Raji (cell line): ENCODE measurements around the gene PFN2.

Source experiments
- POLR2A ChIP-seq: IDR thresholded peaks from 2 replicates; pipeline ENCODE4 v1.6.1; 2011; ENCODE audit warnings: low read depth, low read length, control low read depth; ENCODE audit not compliant: insufficient read depth

The PFN2 gene

GRCh38 chr3:149971403-149972075, 844 bp upstream of the PFN2 start:
- TF ChIP-seq POLR2A, result no peak

GRCh38 chr3:149969940-149970715, 567 bp downstream of the PFN2 start:
- no peak for TF ChIP-seq POLR2A

- no peak for TF ChIP-seq POLR2A
Observed at GRCh38 chr3:149969110-149969939, 1.4 kb downstream of the PFN2 start.

DNA sequence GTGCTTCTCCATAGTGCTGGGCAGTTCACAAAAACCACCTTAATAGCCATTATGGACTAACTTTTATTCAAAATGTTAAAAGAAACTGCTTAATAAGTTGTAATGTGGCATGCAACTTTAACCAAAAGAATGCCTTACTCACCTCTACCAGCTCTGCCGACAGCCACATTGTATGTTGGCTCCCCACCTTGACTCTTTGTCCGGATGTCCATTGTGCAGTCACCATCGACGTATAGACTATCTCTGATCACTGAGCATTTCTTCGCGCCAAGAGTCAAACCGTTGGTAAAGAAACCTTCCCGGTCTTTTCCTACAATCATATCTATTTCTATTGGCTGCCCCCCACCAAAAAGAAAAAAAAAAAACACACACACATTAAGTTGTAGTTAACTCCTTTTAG, 2.5 kb downstream of the PFN2 start:
- no peak for TF ChIP-seq POLR2A

GRCh38 chr3:149967086-149967685, 3.5 kb downstream of the PFN2 start:
- no peak for TF ChIP-seq POLR2A

- TF ChIP-seq POLR2A, result no peak
Observed at GRCh38 chr3:149965278-149965677, 5.4 kb downstream of the PFN2 start.

DNA sequence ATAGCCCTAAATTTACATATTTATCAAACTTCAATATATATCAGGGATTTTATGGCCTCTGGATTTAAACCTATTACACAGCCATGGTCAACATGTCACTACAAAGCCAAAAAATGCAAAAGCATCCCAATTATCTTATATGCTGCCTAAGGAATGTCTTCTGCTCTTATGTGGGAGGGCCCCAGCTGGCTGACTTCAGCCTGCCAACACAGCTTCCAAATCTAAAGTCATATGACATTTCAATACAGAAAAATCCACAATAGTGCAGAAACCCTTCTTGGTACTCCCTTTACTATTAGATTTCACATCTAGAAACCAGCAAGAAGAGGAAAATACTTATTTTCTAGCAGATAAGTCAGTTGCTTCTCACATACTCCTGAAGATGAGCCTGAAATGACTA, 6.4 kb downstream of the PFN2 start:
- no peak for TF ChIP-seq POLR2A

DNA sequence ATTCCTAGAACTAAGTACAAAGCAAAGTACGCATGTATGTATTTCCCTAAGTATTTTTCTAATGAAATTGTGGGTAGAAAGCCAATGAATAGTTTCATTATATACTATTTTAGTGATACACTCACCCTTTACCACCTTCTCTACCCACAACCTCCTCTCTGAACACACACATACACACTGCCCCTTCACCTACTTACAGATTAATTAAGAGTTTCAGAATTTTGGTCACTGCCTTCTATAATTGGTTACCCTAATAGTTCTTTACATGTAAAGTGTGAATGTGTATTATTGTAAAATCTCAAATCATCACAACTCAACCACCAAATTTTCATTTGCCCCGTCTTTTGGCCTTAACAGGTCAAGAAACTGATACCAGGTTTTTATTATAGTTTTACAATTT, 7.2 kb downstream of the PFN2 start:
- TF ChIP-seq POLR2A, result no peak

- no peak for TF ChIP-seq POLR2A
Observed at GRCh38 chr3:149959443-149959842, 11.3 kb downstream of the PFN2 start.

DNA sequence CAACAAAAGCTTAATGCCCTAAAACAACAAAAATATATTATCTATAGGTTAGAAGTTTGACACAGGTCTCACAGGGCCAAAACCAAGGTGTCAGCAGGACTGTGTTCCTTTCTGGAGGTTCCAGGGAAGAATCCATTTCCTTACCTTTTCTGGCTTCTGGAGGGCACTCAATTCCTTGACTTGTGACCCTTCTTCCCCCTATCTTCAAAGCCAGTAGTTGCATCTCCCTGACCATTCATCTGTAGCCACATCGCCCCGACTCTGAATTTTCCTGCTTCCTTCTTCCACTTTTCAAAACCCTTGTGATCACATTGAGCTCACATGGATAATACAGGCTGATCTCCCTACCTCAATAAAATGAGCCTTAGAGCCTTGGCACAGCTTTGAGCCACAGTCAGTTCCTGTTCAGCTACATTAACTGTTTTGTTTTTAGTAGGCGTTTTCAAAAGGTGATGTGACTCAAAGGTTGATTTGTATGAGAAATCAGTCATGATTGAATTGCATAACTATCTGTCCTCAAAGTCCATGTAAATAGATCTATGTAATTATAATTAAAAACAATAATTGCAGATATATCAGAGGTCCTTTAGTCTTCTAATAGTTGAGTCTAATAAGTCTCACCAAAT, 12.4 kb downstream of the PFN2 start:
- TF ChIP-seq POLR2A, result no peak

- TF ChIP-seq POLR2A, result no peak
Observed at GRCh38 chr3:149957361-149958125, 13.2 kb downstream of the PFN2 start.

- no peak for TF ChIP-seq POLR2A
Observed at GRCh38 chr3:149955449-149955848, 15.2 kb downstream of the PFN2 start.

GRCh38 chr3:149954812-149955211, 15.9 kb downstream of the PFN2 start:
- TF ChIP-seq POLR2A, result no peak

- no peak for TF ChIP-seq POLR2A
Observed at GRCh38 chr3:149949181-149949580, 21.5 kb downstream of the PFN2 start.
